B cell (primary cell): ENCODE data around the gene PTPRT. TPM values are rescaled to one million over a fixed set of nuclear protein-coding genes. Genes with fewer than 3 reads are reported as not detected.

Experiments
- ATAC-seq: fragments of 200-7000 bp; cut with Tn5 transposase; one replicate; pipeline ENCODE4 v1.10.0; 2021; ENCODE audit warnings: low read depth, mild to moderate bottlenecking, moderate number of reproducible peaks, moderate library complexity
- CTCF ChIA-PET: fragments of 350-600 bp; sonication (Branson Sonifier 250); formaldehyde crosslinking; loops from one replicate; lab custom pipeline; 2021; ENCODE audit warnings: antibody characterized with exemption, inconsistent platforms; lab: Charles Lee
- POLR2A ChIA-PET: fragments of 350-600 bp; sonication (Branson Sonifier 250); formaldehyde crosslinking; loops from one replicate; lab custom pipeline; 2021; ENCODE audit warnings: antibody characterized with exemption; lab: Charles Lee
- DNase-seq: peaks from one replicate; pipeline ENCODE4 v3.0.0; 2013
- H2AFZ ChIP-seq: 2 replicates; pipeline ENCODE4 v1.6.1; 2012; ENCODE audit warnings: mild to moderate bottlenecking, low read depth, low read length; ENCODE audit not compliant: insufficient read depth, poor library complexity, severe bottlenecking
- H3K27ac ChIP-seq, 2 donors: 1 replicate in 1 of 2; 2 replicates in 1 of 2; pipeline ENCODE4 v1.5.1; 2012 to 2013; ENCODE audit warnings: low read length in 2 of 2, mild to moderate bottlenecking in 2 of 2, moderate library complexity in 1 of 2
- H3K27me3 ChIP-seq, 4 experiments: fragments of 200-600 bp in 1 of 4; sonication (generic) in 1 of 4; replicated peaks in 1 of 4; 1 replicate in 2 of 4; 2 replicates in 2 of 4; pipeline versions ENCODE4 v1.6.1 to v1.7.0; 2013 to 2016; ENCODE audit warnings: low read length in 3 of 4, mild to moderate bottlenecking in 2 of 4, mixed read lengths in 1 of 4, moderate library complexity in 1 of 4; ENCODE audit not compliant: insufficient read depth in 4 of 4, control insufficient read depth in 3 of 4; ENCODE audit errors: control extremely low read depth in 1 of 4
- H3K36me3 ChIP-seq, 2 experiments: replicated peaks in 1 of 2; 1 replicate in 1 of 2; 2 replicates in 1 of 2; pipeline versions ENCODE4 v1.6.1 to v1.7.1; 2013; ENCODE audit warnings: low read length in 1 of 2; ENCODE audit not compliant: insufficient read depth in 2 of 2, control insufficient read depth in 1 of 2; ENCODE audit errors: control extremely low read depth in 1 of 2, extremely low read depth in 1 of 2
- H3K4me1 ChIP-seq, 2 donors: fragments of 200-600 bp in 1 of 2; sonication (generic) in 1 of 2; 1 replicate in 1 of 2; 2 replicates in 1 of 2; pipeline versions ENCODE4 v1.5.1 to v1.6.1; 2013 to 2017; ENCODE audit warnings: low read length in 2 of 2; ENCODE audit not compliant: control insufficient read depth in 2 of 2, insufficient read depth in 2 of 2
- H3K4me2 ChIP-seq: replicated peaks from 2 replicates; pipeline ENCODE3; 2012; ENCODE audit warnings: mild to moderate bottlenecking, low read depth, low read length; ENCODE audit not compliant: poor library complexity, severe bottlenecking
- H3K4me3 ChIP-seq, 5 experiments: fragments of 200-600 bp in 1 of 5; sonication (generic) in 1 of 5; 1 replicate in 3 of 5; 2 replicates in 2 of 5; pipeline versions ENCODE4 v1.5.1 to v1.7.0; 2011 to 2016; ENCODE audit warnings: low read length in 4 of 5, mild to moderate bottlenecking in 4 of 5, low read depth in 2 of 5, control low read depth in 1 of 5, moderate library complexity in 1 of 5; ENCODE audit not compliant: insufficient read depth in 1 of 5; ENCODE audit errors: control extremely low read depth in 1 of 5, extremely low read depth in 1 of 5
- H3K79me2 ChIP-seq: fragments of 200-600 bp; sonication (generic); one replicate; pipeline ENCODE4 v1.6.0; 2016; ENCODE audit warnings: low read length; ENCODE audit not compliant: control insufficient read depth, insufficient read depth
- H3K9ac ChIP-seq: fragments of 200-600 bp; sonication (generic); 2 replicates; pipeline ENCODE4 v1.6.1; 2017; ENCODE audit warnings: mild to moderate bottlenecking, low read length, moderate library complexity
- H3K9me3 ChIP-seq, 3 donors: one replicate each; pipeline versions ENCODE4 v1.6.1 to v1.7.1; 2013; ENCODE audit warnings: low read length in 2 of 3; ENCODE audit not compliant: control insufficient read depth in 2 of 3, insufficient read depth in 1 of 3; ENCODE audit errors: control extremely low read depth in 1 of 3
- H4K20me1 ChIP-seq: 2 replicates; pipeline ENCODE4 v1.6.0; 2012; ENCODE audit warnings: mild to moderate bottlenecking, low read length; ENCODE audit not compliant: insufficient read depth, control insufficient read depth, poor library complexity, severe bottlenecking
- H3K27ac Mint-ChIP-seq: one replicate; pipeline ENCODE4 v1.8.0; 2021; ENCODE audit warnings: mixed read lengths
- H3K27me3 Mint-ChIP-seq: one replicate; pipeline ENCODE4 v1.8.0; 2021; ENCODE audit warnings: mixed read lengths
- H3K4me1 Mint-ChIP-seq: one replicate; pipeline ENCODE4 v1.8.0; 2021; ENCODE audit warnings: mixed read lengths
- H3K4me3 Mint-ChIP-seq: one replicate; pipeline ENCODE4 v1.8.0; 2021; ENCODE audit warnings: mixed read lengths
- H3K9me3 Mint-ChIP-seq: one replicate; pipeline ENCODE4 v1.8.0; 2022; ENCODE audit warnings: mixed read lengths; ENCODE audit not compliant: insufficient read depth
- CTCF ChIP-seq: fragments of 200-600 bp; IDR thresholded peaks from one replicate; pipeline ENCODE4 v1.8.0; 2022; ENCODE audit warnings: antibody characterized with exemption, mild to moderate bottlenecking
- EZH2 ChIP-seq: IDR thresholded peaks from 2 replicates; pipeline ENCODE4 v1.6.1; 2012; ENCODE audit warnings: borderline replicate concordance, low read depth, mild to moderate bottlenecking, moderate library complexity, low read length; ENCODE audit not compliant: insufficient read depth, poor library complexity, severe bottlenecking
- WGBS: methylation state at CpG from one replicate; pipeline ENCODE4 v1.1.5; 2013; ENCODE audit warnings: missing lambda C conversion rate; ENCODE audit not compliant: insufficient coverage; 5-methylcytosine and 5-hydroxymethylcytosine counted together
- intact Hi-C: fragments of 100-400 bp; cut with micrococcal nuclease; formaldehyde crosslinking; loops from one replicate; pipeline ENCODE4 v1.10.0; 2022
- polyA plus RNA-seq: library from polyadenylated mRNA; depleted of rRNA; stranded (reverse); fragments of >200 nt; gene quantifications from 2 replicates; pipeline ENCODE4 v1.2.3, GENCODE V29; 2012
- total RNA-seq, 2 donors: library from RNA; stranded (reverse); fragments of 120-200 nt in 1 of 2; gene quantifications; 1 replicate in 1 of 2; 2 replicates in 1 of 2; pipeline versions ENCODE4 v1.2.3 to v1.2.4, GENCODE V29; 2013 to 2022

PTPRT gene
- total and polyA plus RNA-seq, 2 donors (not counting 1 experiment from before 2014, with no cell fraction given): not detected

GRCh38 chr20:43161716-43162115 is 28.0 kb downstream of the PTPRT start:
- Histone ChIP-seq H3K9ac (no peak overlapping the region), H3K9me3 (peaks cover 0 to 9% (median 0%) of the 10 kb centered on the region in 3 donors), H3K4me1 (no peaks in the 10 kb centered on the region), H3K4me2 (no peak overlapping the region), H4K20me1 (no peaks in the 10 kb centered on the region), H3K36me3 (no peaks in the 10 kb centered on the region), H2AFZ (no peak overlapping the region), H3K27me3 (no peaks in the 10 kb centered on the region), H3K79me2 (no peaks in the 10 kb centered on the region), H3K27ac (no peak overlapping the region), H3K4me3 (no peak overlapping the region)
- CTCF ChIA-PET: no interaction called here
- Mint-ChIP-seq H3K9me3 (peaks cover 6% of the 10 kb centered on the region), H3K27ac (no peak overlapping the region), H3K27me3 (peaks cover 5% of the 10 kb centered on the region), H3K4me3 (no peak overlapping the region), H3K4me1 (no peaks in the 10 kb centered on the region)
- WGBS: 74% methylated on average over 3 of the region's 6 CpGs
- intact Hi-C loops: no loop called here
- DNase-seq (no peak), ATAC-seq (no peak)
- TF ChIP-seq CTCF: no peak
- TF ChIP-seq EZH2: no peak
- POLR2A ChIA-PET: no interaction called here

GRCh38 chr20:43160941-43161340 is 28.8 kb downstream of the PTPRT start:
- POLR2A ChIA-PET: no interaction called here
- TF ChIP-seq CTCF: no peak
- no peak for TF ChIP-seq EZH2
- WGBS: 96% methylated on average over 5 of the region's 6 CpGs

More at GRCh38 chr20:43160941-43161340, 28.8 kb downstream of the PTPRT start:
- Histone ChIP-seq H3K79me2 (no peaks in the 10 kb centered on the region), H3K9me3 (peaks cover 0 to 9% (median 0%) of the 10 kb centered on the region in 3 donors), H3K4me2 (no peak overlapping the region), H3K27me3 (no peaks in the 10 kb centered on the region), H3K4me1 (no peaks in the 10 kb centered on the region), H3K27ac (no peak overlapping the region), H3K36me3 (no peaks in the 10 kb centered on the region), H4K20me1 (no peaks in the 10 kb centered on the region), H2AFZ (no peak overlapping the region), H3K4me3 (no peak overlapping the region), H3K9ac (no peak overlapping the region)
- Mint-ChIP-seq H3K9me3 (peaks cover 6% of the 10 kb centered on the region), H3K4me1 (no peaks in the 10 kb centered on the region), H3K27ac (no peak overlapping the region), H3K27me3 (peaks cover 3% of the 10 kb centered on the region), H3K4me3 (no peak overlapping the region)
- CTCF ChIA-PET: no interaction called here
- ATAC-seq (no peak), DNase-seq (no peak)
- intact Hi-C loops: no loop called here
